GM18517 (cell line): Measurements from ENCODE around the gene KLHL20.
"Not testable (repeated sequence)": the region's sequence is repeated elsewhere in the genome, so short reads cannot be mapped to it uniquely, and the experiment has no call there.

Experiments
- ATAC-seq: cut with Tn5 transposase; IDR thresholded peaks from one replicate; pipeline ENCODE4 v1.9.1; 2021; ENCODE audit warnings: mild to moderate bottlenecking, moderate library complexity; ENCODE audit not compliant: unreplicated experiment

KLHL20 gene

GRCh38 chr1:173714759-173715537 is at the start of gene KLHL20:
Gene KLHL20, plus strand, starts transcription at chr1:173714981. Its CDS starts 1,063 bp downstream, at chr1:173716044.
- ATAC-seq, result peak; percentile 96

GRCh38 chr1:173666646-173667045 is 48.1 kb upstream of the KLHL20 start:
- no peak for ATAC-seq

DNA sequence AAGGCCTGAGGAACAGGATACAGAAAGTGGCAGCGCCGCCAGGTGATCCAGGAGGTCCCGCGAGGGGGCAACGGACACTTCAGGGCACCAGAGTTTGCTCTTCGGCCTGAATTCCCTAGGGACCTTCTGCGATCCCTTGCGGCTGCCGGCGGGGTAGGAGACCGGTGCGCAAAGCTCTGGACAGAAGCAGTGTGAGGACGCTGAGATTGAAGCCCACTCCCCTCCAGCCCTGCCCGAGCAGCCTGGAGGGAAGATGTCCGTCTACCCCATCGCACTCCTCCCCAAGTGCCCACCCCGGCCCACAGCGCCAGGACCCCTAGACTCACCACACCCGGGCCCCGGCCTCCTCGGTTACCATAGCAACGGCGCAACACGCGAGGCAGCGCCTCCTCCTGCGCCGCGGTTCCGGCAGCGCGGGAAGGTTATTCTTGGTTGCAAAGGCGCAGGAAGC is 45.3 kb upstream of the KLHL20 start, which contains the start of gene ANKRD45:
TSS of gene ANKRD45 (minus strand) at position 361 of the 451 bp plus-strand sequence. CDS start 10,433 bp downstream, outside the sequence.
- no peak for ATAC-seq

DNA sequence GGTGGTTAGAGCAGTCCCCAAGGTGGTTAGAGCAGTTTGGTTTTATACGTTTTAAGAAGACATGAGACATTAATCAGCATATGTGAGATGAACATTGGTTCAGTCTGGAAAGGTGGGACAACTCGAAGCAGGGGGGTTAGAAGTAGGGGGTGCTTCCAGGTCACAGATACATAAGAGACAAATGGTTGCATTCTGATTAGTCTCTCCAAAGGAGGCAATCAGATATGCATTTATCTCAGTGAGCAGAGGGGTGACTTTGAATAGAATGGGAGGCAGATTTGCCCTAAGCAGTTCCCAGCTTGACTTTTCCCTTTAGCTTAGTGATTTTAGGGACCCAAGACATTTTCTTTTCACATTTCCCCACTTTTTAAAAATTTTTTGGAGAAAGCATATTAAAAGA is 40.3 kb upstream of the KLHL20 start:
- not testable (repeated sequence) for ATAC-seq

DNA sequence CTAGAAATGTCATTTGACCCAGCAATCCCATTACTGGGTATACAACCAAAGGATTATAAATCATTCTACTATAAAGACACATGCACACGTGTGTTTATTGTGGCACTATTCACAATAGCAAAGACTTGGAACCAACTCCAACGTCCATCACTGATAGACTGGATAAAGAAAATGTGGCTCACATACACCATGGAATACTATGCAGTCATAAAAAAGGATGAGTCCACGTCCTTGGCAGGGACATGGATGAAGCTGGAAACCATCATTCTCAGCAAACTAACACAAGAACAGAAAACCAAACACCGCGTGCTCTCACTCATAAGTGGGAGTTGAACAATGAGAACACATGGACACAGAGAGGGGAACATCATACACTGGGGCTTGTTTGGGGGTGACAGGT is 34.6 kb upstream of the KLHL20 start:
- ATAC-seq, result not testable (repeated sequence)

GRCh38 chr1:173682184-173682583 is 32.6 kb upstream of the KLHL20 start:
- no peak for ATAC-seq

DNA sequence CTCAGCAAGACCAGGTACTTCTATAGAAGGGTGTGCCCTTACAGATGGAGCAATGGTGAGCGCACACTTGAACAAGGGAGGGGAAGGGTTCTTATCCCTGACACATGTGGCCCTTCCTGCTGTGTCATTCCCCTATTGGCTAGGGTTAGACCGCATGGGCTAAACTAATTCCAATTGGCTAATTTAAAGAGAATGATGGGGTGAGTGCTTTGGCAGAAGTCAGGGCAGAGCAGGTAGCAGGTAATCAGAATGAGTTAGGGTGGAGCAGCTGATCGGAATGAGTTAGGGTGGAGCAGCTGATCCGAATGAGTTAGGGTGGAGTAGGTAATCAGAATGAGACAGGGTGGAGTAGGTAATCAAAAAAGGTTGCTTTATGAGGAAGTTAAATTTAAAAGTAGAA is 30.9 kb upstream of the KLHL20 start:
- ATAC-seq, result not testable (repeated sequence)

DNA sequence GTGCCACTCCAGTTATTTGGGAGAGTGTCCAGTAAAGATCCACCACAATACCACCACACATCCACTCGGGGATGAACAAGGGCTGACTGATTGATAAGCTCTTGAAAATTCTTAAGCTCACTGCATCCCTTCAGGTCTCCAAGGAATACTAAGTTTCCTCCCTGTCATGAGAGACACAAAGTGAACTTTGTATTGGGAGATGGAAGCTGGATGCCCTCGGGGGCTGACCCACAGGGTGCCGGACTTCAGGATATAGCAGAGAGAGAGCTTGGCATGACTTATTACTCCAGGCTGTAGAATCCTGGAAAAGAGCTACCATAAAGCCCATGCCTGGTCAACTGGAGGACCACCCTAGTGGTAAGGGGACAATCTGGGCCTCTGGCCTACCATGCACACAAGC is 29.7 kb upstream of the KLHL20 start:
- not testable (repeated sequence) for ATAC-seq

DNA sequence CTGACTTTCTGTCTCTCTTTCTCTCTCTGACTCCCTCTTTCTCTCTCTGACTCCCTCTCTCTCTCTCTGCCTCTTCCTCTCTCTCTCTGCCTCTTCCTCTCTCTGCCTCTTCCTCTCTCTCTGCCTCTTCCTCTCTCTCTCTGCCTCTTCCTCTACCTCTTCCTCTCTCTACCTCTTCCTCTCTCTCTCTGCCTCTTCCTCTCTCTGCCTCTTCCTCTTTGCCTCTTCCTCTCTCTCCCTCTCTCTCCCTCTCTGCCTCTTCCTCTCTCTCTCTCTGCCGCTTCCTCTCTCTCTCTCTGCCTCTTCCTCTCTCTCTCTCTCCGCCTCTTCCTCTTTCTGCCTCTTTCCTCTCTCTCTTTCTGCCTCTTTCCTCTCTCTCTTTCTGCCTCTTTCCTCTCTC is 26.5 kb upstream of the KLHL20 start:
- no peak for ATAC-seq

GRCh38 chr1:173693238-173693637 is 21.5 kb upstream of the KLHL20 start:
- ATAC-seq, result no peak

GRCh38 chr1:173701299-173701698 is 13.5 kb upstream of the KLHL20 start:
- ATAC-seq, result not testable (repeated sequence)

DNA sequence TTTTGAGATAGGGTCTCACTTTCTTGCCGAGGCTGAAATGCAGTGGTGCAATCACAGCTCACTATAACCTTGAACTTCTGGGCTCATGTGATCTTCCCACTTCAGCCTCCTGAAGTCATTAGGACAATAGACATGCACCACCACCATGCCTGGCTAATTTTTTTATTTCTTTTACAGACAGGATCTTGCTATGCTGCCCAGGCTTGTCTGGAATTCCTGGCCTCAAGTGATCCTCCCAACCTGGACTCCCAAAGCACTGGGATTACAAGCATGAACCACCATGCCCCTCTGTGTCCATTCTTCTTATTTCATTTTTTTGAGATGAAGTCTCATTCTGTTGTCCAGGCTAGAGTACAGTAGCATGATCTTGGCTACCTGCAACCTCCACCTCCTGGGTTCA is 12.0 kb upstream of the KLHL20 start:
- no peak for ATAC-seq

DNA sequence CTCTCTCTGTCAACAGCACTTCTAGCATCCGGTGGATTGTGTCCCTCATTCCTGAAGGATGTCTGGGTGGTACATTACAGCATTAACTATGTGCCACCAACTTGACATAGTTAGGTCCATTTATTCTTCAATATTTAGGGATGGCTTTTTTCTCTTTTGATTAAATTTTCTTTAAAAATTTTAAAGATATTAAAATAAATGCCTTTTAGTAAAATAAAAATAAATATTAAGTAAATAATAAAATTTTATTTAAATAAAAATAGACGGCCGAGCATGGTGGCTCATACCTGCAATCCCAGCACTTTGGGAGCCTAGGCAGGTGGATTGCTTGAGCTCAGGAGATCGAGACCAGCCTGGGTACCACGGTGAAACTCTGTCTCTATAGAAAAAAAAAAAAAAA is 9.7 kb upstream of the KLHL20 start:
- ATAC-seq, result no peak

- ATAC-seq, result no peak
Measured at GRCh38 chr1:173708787-173709186, 6.0 kb upstream of the KLHL20 start.

GRCh38 chr1:173714441-173714758 is 381 bp upstream of the KLHL20 start:
- ATAC-seq, result no peak

DNA sequence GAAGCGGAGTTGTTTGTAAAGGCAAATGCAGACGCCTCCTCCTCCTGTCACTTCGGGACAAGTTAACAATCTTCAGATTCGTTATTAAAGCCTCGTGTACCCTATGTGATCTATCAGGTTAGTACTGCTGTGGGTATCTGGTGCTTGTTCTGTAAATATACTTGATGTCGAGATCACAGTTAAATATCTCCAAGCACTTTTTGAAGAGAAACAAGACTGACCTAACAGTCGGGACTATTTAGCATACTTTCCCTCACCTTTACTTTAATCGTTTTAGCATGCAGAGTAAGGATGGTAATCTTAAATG is 710 bp downstream of the KLHL20 start:
- no peak for ATAC-seq

- ATAC-seq, result no peak
Measured at GRCh38 chr1:173717238-173717637, 2.5 kb downstream of the KLHL20 start.

- not testable (repeated sequence) for ATAC-seq
Measured at GRCh38 chr1:173731331-173731730, 16.6 kb downstream of the KLHL20 start.

DNA sequence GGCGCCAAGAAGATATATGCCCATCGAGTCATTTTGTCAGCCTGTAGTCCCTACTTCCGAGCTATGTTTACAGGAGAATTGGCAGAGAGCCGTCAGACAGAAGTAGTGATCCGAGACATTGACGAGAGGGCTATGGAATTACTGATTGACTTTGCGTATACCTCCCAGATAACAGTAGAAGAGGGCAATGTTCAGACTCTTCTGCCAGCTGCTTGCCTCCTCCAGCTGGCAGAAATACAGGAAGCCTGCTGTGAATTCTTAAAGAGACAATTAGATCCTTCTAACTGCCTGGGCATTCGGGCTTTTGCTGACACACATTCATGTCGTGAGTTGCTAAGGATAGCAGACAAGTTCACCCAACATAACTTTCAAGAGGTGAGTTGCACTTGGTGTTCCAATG is 19.1 kb downstream of the KLHL20 start:
- no peak for ATAC-seq

DNA sequence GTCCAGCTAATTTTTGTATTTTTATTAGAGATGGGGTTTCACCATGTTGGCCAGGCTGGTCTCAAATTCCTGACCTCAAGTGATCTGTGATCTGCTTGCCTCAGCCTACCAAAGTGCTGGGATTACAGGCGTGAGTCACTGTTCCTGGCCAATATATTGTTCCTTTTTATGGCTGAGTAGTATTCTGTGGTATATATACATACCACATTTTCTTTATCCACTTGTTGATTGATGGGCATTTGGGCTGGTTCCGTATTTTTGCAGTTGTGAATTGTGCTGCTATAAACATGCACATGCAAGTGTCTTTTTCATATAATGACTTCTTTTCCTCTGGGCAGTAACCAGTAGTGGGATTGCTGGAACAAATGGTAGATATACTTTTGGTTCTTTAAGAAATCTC is 21.3 kb downstream of the KLHL20 start:
- not testable (repeated sequence) for ATAC-seq

DNA sequence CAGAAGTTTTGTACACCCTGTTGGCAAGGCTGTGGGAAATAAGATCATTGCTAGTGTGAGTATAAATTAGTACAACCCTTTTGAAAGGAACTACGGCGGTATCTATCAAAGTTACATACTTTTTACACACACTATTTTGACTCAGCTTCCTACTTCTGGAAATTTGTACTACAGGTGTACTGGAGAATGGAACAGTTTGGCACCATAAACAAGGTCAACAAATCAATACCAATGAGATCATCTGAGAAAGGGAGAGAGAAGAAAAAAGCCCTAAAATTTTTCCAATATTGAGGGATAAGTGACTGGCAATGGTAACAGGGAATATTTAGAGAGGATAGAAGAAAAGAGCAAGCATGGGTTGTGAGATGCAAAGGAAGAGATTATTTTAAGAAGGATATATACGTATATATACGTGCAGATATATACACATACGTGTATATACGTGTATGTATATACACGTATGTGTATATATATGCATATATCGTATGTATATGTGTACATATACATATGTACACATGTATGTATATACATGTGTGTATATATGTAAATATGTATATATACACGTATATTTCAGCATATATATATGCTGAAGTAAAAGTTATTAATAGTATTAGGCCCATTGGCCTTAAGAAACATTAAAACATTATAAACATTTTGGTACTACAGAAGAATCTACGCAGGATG is 27.6 kb downstream of the KLHL20 start:
- ATAC-seq, result no peak

- no peak for ATAC-seq
Measured at GRCh38 chr1:173744651-173745050, 29.9 kb downstream of the KLHL20 start.
